WTC11 (cell line): ENCODE data around the gene TSPAN17. TPM values are rescaled to one million over a fixed set of nuclear protein-coding genes. Genes with fewer than 3 reads are reported as not detected.

ENCODE experiments used
- ATAC-seq: fragments of 200-7000 bp; cut with Tn5 transposase; 2 replicates; pipeline ENCODE4 v1.10.0; 2021; ENCODE audit warnings: mild to moderate bottlenecking, moderate library complexity
- CTCF ChIA-PET: fragments of 300-600 bp; sonication (Branson Sonifier 250); formaldehyde crosslinking; loops from one replicate; lab custom pipeline; 2021; ENCODE audit warnings: antibody characterized with exemption; lab: Charles Lee
- POLR2A ChIA-PET: fragments of 350-600 bp; sonication (Branson Sonifier 250); formaldehyde crosslinking; loops from one replicate; lab custom pipeline; 2021; ENCODE audit warnings: antibody characterized with exemption; lab: Charles Lee
- DNase-seq: peaks from one replicate; pipeline ENCODE4 v3.0.0; 2021; ENCODE audit warnings: low spot score
- H3K27ac Mint-ChIP-seq: 2 replicates; pipeline ENCODE4 v1.8.0; 2021; ENCODE audit warnings: mixed read lengths
- H3K27me3 Mint-ChIP-seq: 2 replicates; pipeline ENCODE4 v1.8.0; 2021; ENCODE audit warnings: low read depth, mild to moderate bottlenecking, moderate library complexity, mixed read lengths
- H3K36me3 Mint-ChIP-seq: 2 replicates; pipeline ENCODE4 v1.8.0; 2021; ENCODE audit warnings: mixed read lengths
- H3K4me1 Mint-ChIP-seq: 2 replicates; pipeline ENCODE4 v1.8.0; 2022; ENCODE audit warnings: mixed read lengths
- H3K4me3 Mint-ChIP-seq: 2 replicates; pipeline ENCODE4 v1.8.0; 2021; ENCODE audit warnings: mild to moderate bottlenecking, moderate library complexity, mixed read lengths
- H3K9me3 Mint-ChIP-seq: 2 replicates; pipeline ENCODE4 v1.8.0; 2021; ENCODE audit warnings: mixed read lengths
- CTCF ChIP-seq: fragments of 200-600 bp; IDR thresholded peaks from 2 replicates; pipeline ENCODE4 v1.8.0; 2022; ENCODE audit warnings: antibody characterized with exemption
- ELF4 ChIP-seq: sonication (generic); formaldehyde crosslinking; IDR thresholded peaks from 2 replicates; pipeline ENCODE4 v1.8.1; 2022; ENCODE audit warnings: low read depth, mild to moderate bottlenecking, moderate library complexity, missing genetic modification reagents
- FOXP1 ChIP-seq: sonication (generic); formaldehyde crosslinking; IDR thresholded peaks from 2 replicates; pipeline ENCODE4 v1.8.0; 2022; ENCODE audit warnings: missing genetic modification reagents, mild to moderate bottlenecking, moderate library complexity, borderline replicate concordance
- MAX ChIP-seq: sonication (generic); formaldehyde crosslinking; IDR thresholded peaks from 2 replicates; pipeline ENCODE4 v1.8.0; 2022; ENCODE audit warnings: mild to moderate bottlenecking, missing genetic modification reagents
- MYBL2 ChIP-seq: sonication (generic); formaldehyde crosslinking; IDR thresholded peaks from 2 replicates; pipeline ENCODE4 v1.8.1; 2023; ENCODE audit warnings: mild to moderate bottlenecking, moderate library complexity, missing genetic modification reagents
- NFATC4 ChIP-seq: fragments of 250-450 bp; sonication (Bioruptor Pico); IDR thresholded peaks from 2 replicates; pipeline ENCODE4 v1.9.0; 2021; ENCODE audit warnings: mild to moderate bottlenecking
- NFE2L1 ChIP-seq: sonication (generic); formaldehyde crosslinking; IDR thresholded peaks from 2 replicates; pipeline ENCODE4 v1.8.1; 2023; ENCODE audit warnings: missing genetic modification reagents
- SP1 ChIP-seq: sonication (generic); formaldehyde crosslinking; conservative IDR thresholded peaks from 2 replicates; pipeline ENCODE4 v1.8.1; 2022; ENCODE audit warnings: missing genetic modification reagents
- ZNF121 ChIP-seq: sonication (generic); formaldehyde crosslinking; IDR thresholded peaks from 2 replicates; pipeline ENCODE4 v1.8.0; 2023; ENCODE audit warnings: missing genetic modification reagents
- ZNF512 ChIP-seq: sonication (generic); formaldehyde crosslinking; IDR thresholded peaks from 2 replicates; pipeline ENCODE4 v1.8.1; 2022; ENCODE audit warnings: missing genetic modification reagents, borderline replicate concordance
- total RNA-seq: library from RNA; stranded (reverse); gene quantifications from 3 replicates; pipeline ENCODE4 v1.2.3, GENCODE V29; 2021
- TF ChIP-seq, protein P1 (sequence below): sonication (generic); formaldehyde crosslinking; IDR thresholded peaks from 2 replicates; pipeline ENCODE4 v1.8.1; 2023; ENCODE audit warnings: mild to moderate bottlenecking, moderate library complexity, missing genetic modification reagents
- TF ChIP-seq, protein P2 (sequence below): sonication (generic); formaldehyde crosslinking; IDR thresholded peaks from 2 replicates; pipeline ENCODE4 v1.8.1; 2022; ENCODE audit warnings: low read depth, mild to moderate bottlenecking, moderate library complexity, missing genetic modification reagents, borderline replicate concordance
- TF ChIP-seq, protein P3 (sequence below): sonication (generic); formaldehyde crosslinking; IDR thresholded peaks from 2 replicates; pipeline ENCODE4 v1.8.1; 2023; ENCODE audit warnings: mild to moderate bottlenecking, missing genetic modification reagents, moderate library complexity
- TF ChIP-seq, protein P4 (sequence below): sonication (generic); formaldehyde crosslinking; IDR thresholded peaks from 2 replicates; pipeline ENCODE4 v1.8.1; 2022; ENCODE audit warnings: mild to moderate bottlenecking, missing genetic modification reagents, moderate library complexity, borderline replicate concordance

TSPAN17 gene
- total RNA-seq, 1 experiment from 2014 or later: 47.8 TPM

GRCh38 chr5:176659860-176660461 is 12.7 kb downstream of the TSPAN17 start (continued):
- TF ChIP-seq ZNF512 (CRISPR knock-in tag): no peak
- TF ChIP-seq, all 79 proteins: peak for 0

DNA sequence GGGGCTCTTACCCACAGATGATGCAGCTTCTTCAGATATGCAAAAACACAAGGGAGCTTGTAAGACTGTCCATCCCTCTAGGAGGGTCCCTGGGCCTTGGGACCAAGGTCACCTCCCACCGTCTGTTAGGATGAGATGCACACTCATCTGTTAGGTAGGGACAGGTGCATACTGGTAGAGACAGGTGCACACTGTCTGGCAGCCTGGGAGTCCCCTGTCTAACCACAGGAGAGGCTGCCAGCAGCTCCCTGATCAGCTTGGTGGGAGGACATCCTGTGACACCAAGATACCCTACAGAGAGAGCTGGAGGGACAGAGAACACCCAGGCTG is 13.2 kb downstream of the TSPAN17 start:
- ChIA-PET CTCF (interaction anchor here (0.5 to 6.2 kb wide), 129 partner anchors 10 to 453 kb away, joined by 3 to 233 read pairs (median 6); partner anchors contain the start of genes EIF4E1B, FGFR4, HK3 and RNF44), POLR2A (interaction anchor here (0.6 to 1.4 kb wide), 7 partner anchors 13 to 239 kb away, joined by 3 to 5 read pairs (median 3); partner anchors contain the start of genes HK3 and TSPAN17)
- no peak for ATAC-seq

DNA sequence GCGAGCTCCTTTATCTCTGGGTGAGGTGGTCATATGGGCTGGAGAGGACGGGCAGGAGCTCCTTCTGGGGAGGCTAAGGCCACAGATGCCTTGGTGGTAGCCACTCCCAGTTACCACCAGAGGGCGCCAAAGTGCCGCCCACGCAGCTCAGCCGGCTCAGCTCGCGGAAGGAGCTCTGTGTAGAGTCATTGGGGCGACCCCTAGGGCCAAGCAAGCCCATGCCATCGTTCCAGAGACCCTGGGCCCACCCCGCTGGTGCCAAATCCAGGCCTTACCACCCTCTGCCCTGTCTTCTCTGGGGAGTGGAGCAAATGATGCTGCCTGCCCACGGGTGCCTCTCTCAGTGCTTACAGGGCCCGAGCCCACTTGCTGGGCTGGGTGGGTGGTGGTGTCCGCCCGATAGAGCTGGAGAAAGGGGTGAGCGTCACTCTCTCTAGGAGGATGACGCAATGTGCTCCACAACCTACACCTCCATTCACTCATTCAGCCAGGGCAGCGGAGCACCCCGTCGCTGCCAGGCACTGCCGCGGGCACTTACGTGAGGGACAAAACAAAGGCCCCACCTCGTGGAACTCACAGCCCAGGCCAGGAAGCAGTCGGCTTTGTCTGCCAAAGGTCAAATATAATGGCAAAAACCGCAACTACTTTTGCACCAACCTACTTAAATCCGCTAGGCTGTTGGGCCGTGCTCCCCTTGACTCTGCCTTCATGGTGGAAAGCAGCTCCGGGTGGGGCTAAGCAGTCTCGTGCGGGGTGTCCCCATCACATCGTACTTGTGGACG is 13.8 kb downstream of the TSPAN17 start:
- ChIA-PET POLR2A (interaction anchor here (0.6 to 1.4 kb wide), 7 partner anchors 14 to 238 kb away, joined by 3 to 5 read pairs (median 3); partner anchors contain the start of genes HK3 and TSPAN17), CTCF (interaction anchor here (0.5 to 6.2 kb wide), 134 partner anchors 9 to 794 kb away, joined by 3 to 233 read pairs (median 6); partner anchors contain the start of genes EIF4E1B, FGFR4, HK3 and RNF44)
- no peak overlapping the region for H3K4me3 Mint-ChIP-seq
- H3K27me3 Mint-ChIP-seq: no peaks in the 10 kb centered on the region
- DNase-seq: peak; percentile 89
- no peaks in the 10 kb centered on the region for H3K36me3 Mint-ChIP-seq
- H3K9me3 Mint-ChIP-seq: no peaks in the 10 kb centered on the region
- no peak overlapping the region for H3K27ac Mint-ChIP-seq
- peaks cover 11% of the 10 kb centered on the region for H3K4me1 Mint-ChIP-seq
- ATAC-seq: peak; percentile 83
- TF ChIP-seq SP1 (peak; percentile 70), MYBL2 (peak; percentile 27; the same call in 1 of the 2 replicates), NFE2L1 (CRISPR knock-in tag) (peak; percentile 50; the same call in 1 of the 2 replicates), NFATC4 (CRISPR knock-in tag) (no peak), CTCF (peak; percentile 98), MAX (CRISPR knock-in tag) (0 out of 2 replicates have a peak, but pooled peaks have one; percentile 39), FOXP1 (peak; percentile 62; the same call in 1 of the 2 replicates), ELF4 (CRISPR knock-in tag) (no peak)
- TF ChIP-seq, protein P1, sequence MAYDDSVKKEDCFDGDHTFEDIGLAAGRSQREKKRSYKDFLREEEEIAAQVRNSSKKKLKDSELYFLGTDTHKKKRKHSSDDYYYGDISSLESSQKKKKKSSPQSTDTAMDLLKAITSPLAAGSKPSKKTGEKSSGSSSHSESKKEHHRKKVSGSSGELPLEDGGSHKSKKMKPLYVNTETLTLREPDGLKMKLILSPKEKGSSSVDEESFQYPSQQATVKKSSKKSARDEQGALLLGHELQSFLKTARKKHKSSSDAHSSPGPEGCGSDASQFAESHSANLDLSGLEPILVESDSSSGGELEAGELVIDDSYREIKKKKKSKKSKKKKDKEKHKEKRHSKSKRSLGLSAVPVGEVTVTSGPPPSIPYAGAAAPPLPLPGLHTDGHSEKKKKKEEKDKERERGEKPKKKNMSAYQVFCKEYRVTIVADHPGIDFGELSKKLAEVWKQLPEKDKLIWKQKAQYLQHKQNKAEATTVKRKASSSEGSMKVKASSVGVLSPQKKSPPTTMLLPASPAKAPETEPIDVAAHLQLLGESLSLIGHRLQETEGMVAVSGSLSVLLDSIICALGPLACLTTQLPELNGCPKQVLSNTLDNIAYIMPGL (CRISPR knock-in tag): peak; percentile 65; the same call in 1 of the 2 replicates
- TF ChIP-seq, protein P2, sequence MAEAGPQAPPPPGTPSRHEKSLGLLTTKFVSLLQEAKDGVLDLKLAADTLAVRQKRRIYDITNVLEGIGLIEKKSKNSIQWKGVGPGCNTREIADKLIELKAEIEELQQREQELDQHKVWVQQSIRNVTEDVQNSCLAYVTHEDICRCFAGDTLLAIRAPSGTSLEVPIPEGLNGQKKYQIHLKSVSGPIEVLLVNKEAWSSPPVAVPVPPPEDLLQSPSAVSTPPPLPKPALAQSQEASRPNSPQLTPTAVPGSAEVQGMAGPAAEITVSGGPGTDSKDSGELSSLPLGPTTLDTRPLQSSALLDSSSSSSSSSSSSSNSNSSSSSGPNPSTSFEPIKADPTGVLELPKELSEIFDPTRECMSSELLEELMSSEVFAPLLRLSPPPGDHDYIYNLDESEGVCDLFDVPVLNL: no peak
- TF ChIP-seq, protein P3, sequence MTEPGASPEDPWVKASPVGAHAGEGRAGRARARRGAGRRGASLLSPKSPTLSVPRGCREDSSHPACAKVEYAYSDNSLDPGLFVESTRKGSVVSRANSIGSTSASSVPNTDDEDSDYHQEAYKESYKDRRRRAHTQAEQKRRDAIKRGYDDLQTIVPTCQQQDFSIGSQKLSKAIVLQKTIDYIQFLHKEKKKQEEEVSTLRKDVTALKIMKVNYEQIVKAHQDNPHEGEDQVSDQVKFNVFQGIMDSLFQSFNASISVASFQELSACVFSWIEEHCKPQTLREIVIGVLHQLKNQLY (CRISPR knock-in tag): no peak
- TF ChIP-seq, protein P4, sequence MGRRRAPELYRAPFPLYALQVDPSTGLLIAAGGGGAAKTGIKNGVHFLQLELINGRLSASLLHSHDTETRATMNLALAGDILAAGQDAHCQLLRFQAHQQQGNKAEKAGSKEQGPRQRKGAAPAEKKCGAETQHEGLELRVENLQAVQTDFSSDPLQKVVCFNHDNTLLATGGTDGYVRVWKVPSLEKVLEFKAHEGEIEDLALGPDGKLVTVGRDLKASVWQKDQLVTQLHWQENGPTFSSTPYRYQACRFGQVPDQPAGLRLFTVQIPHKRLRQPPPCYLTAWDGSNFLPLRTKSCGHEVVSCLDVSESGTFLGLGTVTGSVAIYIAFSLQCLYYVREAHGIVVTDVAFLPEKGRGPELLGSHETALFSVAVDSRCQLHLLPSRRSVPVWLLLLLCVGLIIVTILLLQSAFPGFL (CRISPR knock-in tag): no peak

More for the DNA sequence above, 13.2 kb downstream of the TSPAN17 start:
- no peak for DNase-seq
- H3K4me3 Mint-ChIP-seq: no peak overlapping the region
- H3K27ac Mint-ChIP-seq: no peak overlapping the region
- H3K27me3 Mint-ChIP-seq: no peaks in the 10 kb centered on the region
- H3K36me3 Mint-ChIP-seq: no peaks in the 10 kb centered on the region
- H3K9me3 Mint-ChIP-seq: no peaks in the 10 kb centered on the region
- H3K4me1 Mint-ChIP-seq: peaks cover 11% of the 10 kb centered on the region
- no peak for TF ChIP-seq FOXP1
- no peak for TF ChIP-seq ZNF121 (CRISPR knock-in tag)
- TF ChIP-seq ZNF512 (CRISPR knock-in tag): no peak
- TF ChIP-seq MYBL2: 0 out of 2 replicates have a peak, but pooled peaks have one; percentile 6
- TF ChIP-seq SP1: no peak
